GM18499 (cell line): Measurements from ENCODE around the gene SRC.

Experiments used
- ATAC-seq: cut with Tn5 transposase; IDR thresholded peaks from one replicate; pipeline ENCODE4 v1.9.1; 2021; ENCODE audit warnings: moderate number of reproducible peaks; ENCODE audit not compliant: insufficient read depth, unreplicated experiment

The SRC gene

GRCh38 chr20:37406010-37406998 is 60.4 kb downstream of the SRC start:
- no peak for ATAC-seq

DNA sequence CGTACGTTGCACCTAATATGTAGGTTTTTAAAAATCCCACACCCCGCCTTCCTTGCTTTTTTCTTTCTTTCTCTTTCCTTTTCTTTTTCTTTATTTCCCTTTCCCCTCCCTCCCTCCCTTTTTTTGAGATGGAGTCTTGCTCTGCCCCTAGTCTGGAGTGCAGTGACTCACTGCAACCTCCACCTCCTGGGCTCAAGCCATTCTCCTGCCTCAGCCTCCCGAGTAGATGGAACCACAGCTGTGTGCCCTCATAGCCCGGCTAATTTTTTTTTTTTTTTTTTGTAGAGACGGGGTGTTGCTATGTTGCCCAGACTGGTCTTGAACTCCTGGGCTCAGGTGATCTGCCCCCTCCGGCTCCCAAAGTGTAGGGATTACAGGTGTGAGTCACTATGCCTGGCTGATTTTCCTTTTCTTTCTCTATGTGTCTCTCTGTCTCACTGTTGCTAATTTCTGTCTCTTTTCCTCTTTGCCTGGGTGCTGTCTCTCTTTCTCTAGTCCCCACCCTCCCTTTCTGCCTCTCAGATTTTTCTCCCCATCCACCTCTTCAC is 61.2 kb downstream of the SRC start:
- no peak for ATAC-seq

DNA sequence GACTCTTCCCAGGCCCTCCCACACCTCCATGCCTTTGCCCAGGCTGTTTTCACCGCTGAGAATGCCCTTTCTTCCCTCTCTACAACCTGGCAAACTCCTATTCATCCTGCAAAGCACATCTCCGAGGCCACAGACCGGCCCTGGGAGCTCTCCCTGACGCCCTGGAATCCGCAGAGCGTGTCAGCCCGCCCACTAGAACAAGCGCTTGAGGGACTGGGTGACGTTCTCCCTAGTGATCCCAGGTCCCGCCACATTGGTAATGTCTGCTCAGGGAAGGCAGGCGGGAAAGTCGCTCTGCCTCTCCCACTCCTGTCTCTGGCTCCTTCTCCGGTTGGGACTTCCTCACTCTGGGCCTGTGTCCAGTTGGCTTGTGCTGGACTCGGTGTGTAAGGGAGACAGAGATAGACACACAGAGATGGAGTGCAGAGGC is 61.6 kb downstream of the SRC start:
- ATAC-seq: no peak

DNA sequence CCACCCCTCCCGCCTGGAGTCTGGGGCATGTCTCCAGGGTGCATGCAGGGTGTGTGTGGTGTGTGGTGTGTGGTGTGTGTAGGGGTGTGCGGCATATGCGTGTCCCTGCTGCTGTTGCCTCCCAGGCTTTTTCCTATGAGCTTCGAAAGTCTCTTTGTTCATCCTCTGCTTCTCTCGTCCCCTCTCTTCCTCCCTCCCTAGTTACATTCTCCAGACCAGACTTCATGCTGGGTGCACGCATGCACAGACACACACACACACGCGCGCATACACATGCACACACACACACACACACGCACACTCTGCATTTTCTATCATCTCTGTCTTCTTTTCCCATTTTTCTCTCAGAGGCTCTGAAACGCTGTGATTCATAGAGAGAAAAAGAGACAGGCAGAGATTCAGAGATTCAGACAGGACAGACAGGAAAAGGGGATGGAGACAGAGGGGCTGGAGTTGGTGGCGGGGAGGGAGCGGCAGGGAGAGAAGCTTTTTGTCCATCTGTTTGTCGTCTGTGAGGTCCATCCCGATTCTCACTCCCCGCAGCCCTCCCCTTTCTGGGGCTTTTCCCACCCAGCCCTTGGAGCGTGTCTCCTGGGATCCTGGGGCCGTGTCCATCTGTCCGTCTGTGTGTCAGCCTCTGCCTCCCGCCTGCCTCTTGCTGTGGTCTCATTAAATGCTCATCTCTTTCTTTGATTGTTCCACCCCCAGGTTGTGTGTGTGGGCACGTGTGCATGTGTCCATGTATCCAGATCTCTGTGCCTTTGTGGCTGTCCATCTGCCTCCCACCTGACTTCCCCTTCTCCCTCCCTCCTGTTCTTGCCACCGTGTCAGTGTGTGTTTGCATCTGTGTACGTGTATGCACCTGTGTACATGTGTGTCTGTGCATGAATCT is 62.6 kb downstream of the SRC start:
- ATAC-seq: no peak

GRCh38 chr20:37411408-37412219 is 65.7 kb downstream of the SRC start:
- no peak for ATAC-seq

- no peak for ATAC-seq
Measured at GRCh38 chr20:37413023-37413334, 67.0 kb downstream of the SRC start.

GRCh38 chr20:37413379-37413778 is 67.4 kb downstream of the SRC start:
- ATAC-seq: no peak

- no peak for ATAC-seq
Measured at GRCh38 chr20:37414224-37415035, 68.5 kb downstream of the SRC start.

DNA sequence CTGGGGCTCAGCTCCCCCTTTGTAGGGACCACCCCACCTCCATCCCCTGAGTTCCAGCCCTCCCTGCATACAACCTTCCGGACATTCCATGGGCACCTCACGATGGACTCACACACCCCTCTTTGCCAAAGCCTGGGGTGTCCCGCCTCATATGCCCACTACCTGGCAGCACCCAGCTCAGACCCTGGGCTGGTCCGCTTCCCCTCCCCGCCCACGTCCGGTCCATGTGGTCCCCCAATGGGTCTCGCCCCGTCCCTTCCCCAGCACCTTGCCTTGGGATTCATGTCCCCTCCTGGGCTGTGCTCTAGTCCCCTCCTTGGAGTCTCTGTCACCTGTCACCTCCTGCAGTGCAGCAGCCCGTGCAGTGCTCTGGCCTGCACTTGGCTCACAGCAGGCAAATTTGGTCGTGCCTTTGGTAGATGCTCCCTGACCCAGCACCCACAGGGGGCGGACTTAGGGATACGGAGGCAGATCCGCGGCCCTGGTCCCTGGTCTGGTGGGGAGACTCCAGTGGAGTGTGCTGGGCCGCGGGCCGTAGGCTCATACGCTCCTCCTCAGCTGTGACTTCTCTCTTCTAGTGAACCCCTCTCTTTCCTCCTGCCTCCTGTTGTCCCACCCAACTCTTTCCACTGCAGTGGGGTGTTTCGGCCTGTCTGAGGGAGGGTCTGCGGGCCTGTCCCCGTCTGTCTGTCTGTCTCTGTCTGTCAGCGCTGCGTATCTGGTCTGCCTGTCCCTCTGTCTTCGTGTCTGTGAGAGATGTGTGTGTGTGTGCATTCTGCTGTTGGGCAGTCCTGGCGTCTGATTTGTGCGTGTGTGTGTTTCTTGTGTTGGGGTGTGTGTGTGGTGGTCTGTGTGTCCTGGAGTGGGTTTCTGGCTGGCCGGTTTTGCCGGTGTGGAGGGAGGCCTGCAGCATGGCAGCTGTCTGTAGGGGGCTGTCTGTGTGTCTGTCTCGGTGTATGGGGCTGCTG is 69.5 kb downstream of the SRC start:
- no peak for ATAC-seq

DNA sequence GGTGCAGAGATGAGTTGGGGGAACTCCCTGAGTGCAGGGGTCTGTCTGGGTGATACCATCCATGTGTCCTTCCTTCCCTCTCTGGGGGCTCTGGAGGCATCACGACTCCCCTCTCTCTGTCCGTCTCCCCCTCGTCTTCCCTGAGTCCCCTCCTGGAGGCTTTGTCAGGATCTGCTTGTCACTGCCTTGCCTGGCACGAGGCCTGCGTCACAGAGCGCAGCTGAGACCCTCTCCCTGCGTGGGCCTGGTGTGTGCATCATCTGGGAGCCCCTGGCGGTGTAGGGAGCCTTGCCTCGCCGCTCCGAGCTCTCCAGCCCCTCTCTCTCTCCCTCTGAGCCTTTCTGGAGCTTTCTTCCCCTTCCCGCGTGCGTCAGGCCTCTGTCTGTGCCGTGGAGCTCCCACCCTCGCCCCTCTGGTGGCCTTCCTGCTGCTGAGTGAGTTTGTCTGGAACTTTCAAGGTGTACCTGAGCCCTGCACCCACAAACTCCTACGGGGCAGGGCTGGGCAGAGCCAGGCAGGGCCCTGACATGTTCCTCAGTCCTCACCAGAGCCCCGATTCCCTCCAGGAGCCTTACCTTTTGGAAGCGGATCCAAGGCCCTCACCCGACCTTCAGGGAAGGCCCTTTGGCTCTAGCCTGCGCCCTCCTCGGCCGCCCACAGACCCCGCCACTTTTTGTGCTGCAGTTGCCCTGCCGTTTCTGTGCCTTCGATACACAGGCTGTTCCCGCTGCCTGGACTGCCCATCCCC is 70.3 kb downstream of the SRC start:
- ATAC-seq: no peak

- ATAC-seq: no peak
Measured at GRCh38 chr20:37416848-37417616, 71.1 kb downstream of the SRC start.

GRCh38 chr20:37417617-37418467 is 71.9 kb downstream of the SRC start:
- ATAC-seq: no peak

DNA sequence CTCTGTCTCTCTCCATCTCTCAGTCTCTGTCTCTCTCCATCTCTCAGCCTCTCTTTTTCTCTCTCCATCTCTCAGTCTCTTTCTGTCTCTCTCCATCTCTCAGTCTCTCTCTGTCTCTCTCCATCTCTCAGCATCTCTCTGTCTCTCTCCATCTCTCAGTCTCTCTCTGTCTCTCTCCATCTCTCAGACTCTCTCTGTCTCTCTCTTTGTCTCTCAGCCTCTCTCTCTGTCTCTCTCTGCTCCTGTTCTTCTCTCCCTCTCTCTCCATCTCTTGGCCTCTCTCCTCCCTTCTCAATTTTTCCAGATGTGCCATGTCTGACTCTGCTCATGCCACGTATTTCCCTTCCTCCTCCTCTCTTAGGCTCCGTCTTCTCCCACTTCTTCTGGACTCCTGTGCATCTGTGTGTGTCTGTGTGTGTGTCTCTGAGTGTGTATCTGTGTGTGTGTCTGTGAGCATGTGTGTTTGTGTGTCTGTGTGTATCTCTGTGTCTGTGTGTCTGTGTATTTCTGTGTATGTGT is 72.7 kb downstream of the SRC start:
- ATAC-seq: no peak

DNA sequence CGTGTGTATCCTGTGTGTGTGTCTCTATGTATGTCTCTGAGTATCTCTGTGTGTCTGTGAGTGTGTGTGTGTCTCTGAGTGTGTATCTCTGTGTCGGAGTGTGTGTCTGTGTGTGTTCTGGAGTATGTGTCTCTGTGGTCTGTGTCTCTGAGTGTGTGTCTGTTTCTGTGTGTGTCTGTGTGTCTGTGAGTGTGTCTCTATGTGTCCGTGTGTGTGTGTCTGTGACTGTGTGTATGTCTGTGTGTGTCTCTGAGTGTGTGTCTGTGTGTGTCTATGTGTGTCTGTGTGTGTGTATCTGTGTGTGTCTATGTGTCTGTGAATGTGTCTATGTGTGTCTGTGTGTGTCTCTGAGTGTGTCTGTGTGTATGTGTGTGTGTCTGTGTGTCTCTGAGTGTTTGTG is 73.4 kb downstream of the SRC start:
- no peak for ATAC-seq

- ATAC-seq: no peak
Measured at GRCh38 chr20:37419774-37420542, 74.0 kb downstream of the SRC start.
